ENCODE measurements around the gene KCNG4. TPM values are rescaled to one million over a fixed set of nuclear protein-coding genes. Genes with fewer than 3 reads are reported as not detected.

Gene KCNG4
- total RNA-seq, 1 experiment from 2014 or later: not detected

GRCh38 chr16:84237994-84238750, 1.6 kb downstream of the KCNG4 start:
- no peaks in the 10 kb centered on the region; the same call in 1 of the 2 replicates for H3K4me1 ChIP-seq (ENCODE audit: control insufficient read depth, insufficient read depth, low read length)
- no peaks in the 10 kb centered on the region for H3K9me3 ChIP-seq (ENCODE audit: control insufficient read depth, insufficient read depth, low read depth, low read length)
- no peak overlapping the region for H3K27ac ChIP-seq (ENCODE audit: low read length)
- intact Hi-C loops (cut with micrococcal nuclease; ENCODE audit: unreplicated experiment) (no loop called here), in situ Hi-C loops (cut with HindIII; ENCODE audit: low pct_unique_long_range_greater_than_20kb, low sequenced_read_pairs) (no loop called here)
- TF ChIP-seq TCF7L2 (IDR thresholded peaks at IDR 0.05; ENCODE audit: low read depth, low read length) (no peak), SIN3A (IDR thresholded peaks at IDR 0.05; ENCODE audit: borderline replicate concordance, insufficient read depth, low read depth, low read length) (no peak), REST (IDR thresholded peaks at IDR 0.05; ENCODE audit: insufficient read depth in 1 of 2, low read depth in 2 of 2, low read length in 1 of 2) (no peak), POLR2AphosphoS5 (IDR thresholded peaks at IDR 0.05; ENCODE audit: low read depth, low read length) (no peak), CTCF (IDR thresholded peaks at IDR 0.05) (no peak)
- POLR2A ChIA-PET: no interaction called here
- no peaks in the 10 kb centered on the region for H3K36me3 ChIP-seq (ENCODE audit: control insufficient read depth, insufficient read depth, low read length)
- no peak for DNase-seq (ENCODE audit: low read depth, low spot score)
- CTCF ChIA-PET: no interaction called here
- no peak for ATAC-seq
- H3K4me3 ChIP-seq (ENCODE audit: low read depth in 2 of 2, low read length in 2 of 2): no peak overlapping the region
- no peaks in the 10 kb centered on the region for H3K27me3 ChIP-seq (ENCODE audit: control insufficient read depth, insufficient read depth, low read length)
- BruUV-seq (replicated peaks): no TSS peak

- Histone ChIP-seq H3K27me3 (ENCODE audit: control insufficient read depth, insufficient read depth, low read length) (no peaks in the 10 kb centered on the region), H3K36me3 (ENCODE audit: control insufficient read depth, insufficient read depth, low read length) (no peaks in the 10 kb centered on the region), H3K4me1 (ENCODE audit: control insufficient read depth, insufficient read depth, low read length) (no peaks in the 10 kb centered on the region; the same call in 1 of the 2 replicates), H3K9me3 (ENCODE audit: control insufficient read depth, insufficient read depth, low read depth, low read length) (no peaks in the 10 kb centered on the region), H3K27ac (ENCODE audit: low read length) (no peak overlapping the region), H3K4me3 (ENCODE audit: low read depth in 2 of 2, low read length in 2 of 2) (no peak overlapping the region)
- ChIA-PET CTCF (no interaction called here), POLR2A (no interaction called here)
- intact Hi-C loops (cut with micrococcal nuclease; ENCODE audit: unreplicated experiment) (no loop called here), in situ Hi-C loops (cut with HindIII; ENCODE audit: low pct_unique_long_range_greater_than_20kb, low sequenced_read_pairs) (no loop called here)
- no TSS peak for BruUV-seq (replicated peaks)
- DNase-seq (ENCODE audit: low read depth, low spot score) (no peak), ATAC-seq (no peak)
- TF ChIP-seq CTCF (IDR thresholded peaks at IDR 0.05) (no peak), TCF7L2 (IDR thresholded peaks at IDR 0.05; ENCODE audit: low read depth, low read length) (no peak), REST (IDR thresholded peaks at IDR 0.05; ENCODE audit: insufficient read depth in 1 of 2, low read depth in 2 of 2, low read length in 1 of 2) (no peak), POLR2AphosphoS5 (IDR thresholded peaks at IDR 0.05; ENCODE audit: low read depth, low read length) (no peak), SIN3A (IDR thresholded peaks at IDR 0.05; ENCODE audit: borderline replicate concordance, insufficient read depth, low read depth, low read length) (no peak)
Measured at GRCh38 chr16:84236671-84237070, 3.1 kb downstream of the KCNG4 start.
